K562 (cell line): ENCODE data around the gene BAD. TPM values are rescaled to one million over a fixed set of nuclear protein-coding genes. Genes with fewer than 3 reads are reported as not detected.
A peak's percentile ranks its signal among the peaks of the same experiment; 100 is the strongest.

ENCODE experiments used
- MAZ ChIP-seq, 2 experiments: fragments of 450-650 bp in 1 of 2; sonication (generic) in 1 of 2; formaldehyde crosslinking; IDR thresholded peaks in 1 of 2; conservative IDR thresholded peaks in 1 of 2; 2 replicates each; pipeline versions ENCODE4 v1.4.0 to v1.5.0; 2020; ENCODE audit warnings: mild to moderate bottlenecking in 1 of 2, missing genetic modification reagents in 1 of 2
- MCM3 ChIP-seq: fragments of 450-650 bp; IDR thresholded peaks from 2 replicates; pipeline ENCODE4 v1.6.1; 2016
- MCM5 ChIP-seq: fragments of 450-650 bp; IDR thresholded peaks from 2 replicates; pipeline ENCODE4 v1.6.1; 2016; ENCODE audit warnings: low read depth
- NR1H2 ChIP-seq: sonication (generic); formaldehyde crosslinking; IDR thresholded peaks from 2 replicates; pipeline ENCODE4 v1.4.0; 2020; ENCODE audit warnings: mild to moderate bottlenecking, missing genetic modification reagents
- NUFIP1 ChIP-seq: fragments of 450-650 bp; IDR thresholded peaks from 2 replicates; pipeline ENCODE4 v1.6.1; 2018; ENCODE audit not compliant: partially characterized antibody
- SAFB ChIP-seq: fragments of 200-400 bp; formaldehyde crosslinking; IDR thresholded peaks from 2 replicates; pipeline ENCODE4 v1.6.1; 2017; ENCODE audit warnings: low read depth, low read length, borderline replicate concordance
- SREBF1 ChIP-seq: fragments of 150-350 bp; IDR thresholded peaks from 2 replicates; pipeline ENCODE4 v1.6.1; 2014; ENCODE audit warnings: antibody characterized with exemption, low read depth, low read length, borderline replicate concordance
- TEAD1 ChIP-seq, 2 experiments: fragments of 450-650 bp in 1 of 2; sonication (generic) in 1 of 2; formaldehyde crosslinking; IDR thresholded peaks; 2 replicates each; pipeline versions ENCODE4 v1.4.0 to v1.8.0; 2020 to 2022; ENCODE audit warnings: mild to moderate bottlenecking in 2 of 2, missing genetic modification reagents in 1 of 2
- ZKSCAN3 ChIP-seq: fragments of 250-450 bp; sonication (Bioruptor Pico); IDR thresholded peaks from 2 replicates; pipeline ENCODE4 v1.4.0; 2020
- polyA plus RNA-seq, 8 experiments: library from polyadenylated mRNA; depleted of rRNA in 4 of 8; stranded (reverse) in 5 of 8; unstranded in 3 of 8; fragments of >200 nt; fragmentation: Nextera tagmentation in 2 of 8; fragmentation: Illumina TruSeq in 1 of 8; extraction: Ambion mirVana in 2 of 8; extraction: Trizol in 1 of 8; gene quantifications; 2 replicates each; pipeline versions ENCODE4 v1.2.1 to v1.2.3, GENCODE V29; 2011 to 2014; ENCODE audit warnings: inconsistent platforms in 1 of 8, missing spikeins in 1 of 8
- total RNA-seq, 7 experiments: library from RNA; depleted of rRNA in 6 of 7; stranded (reverse); fragments of >200 nt in 6 of 7; fragmentation: Illumina TruSeq in 2 of 7; extraction: Trizol in 2 of 7; gene quantifications; 2 replicates each; pipeline versions ENCODE4 v1.2.1 to v1.2.3, GENCODE V29; 2011 to 2021; ENCODE audit warnings: low replicate concordance in 1 of 7
- TF ChIP-seq, protein P1 (sequence below): sonication (generic); formaldehyde crosslinking; IDR thresholded peaks from 2 replicates; pipeline ENCODE4 v1.9.0; 2022; ENCODE audit warnings: mild to moderate bottlenecking, missing genetic modification reagents
- TF ChIP-seq, protein P2 (sequence below), 2 experiments: fragments of 200-800 bp in 1 of 2; sonication (Bioruptor generic) in 1 of 2; sonication (generic) in 1 of 2; formaldehyde crosslinking in 1 of 2; IDR thresholded peaks in 1 of 2; conservative IDR thresholded peaks in 1 of 2; 2 replicates each; pipeline versions ENCODE4 v1.5.0 to v1.6.1; 2016 to 2020; ENCODE audit warnings: missing compliant biosample characterization in 1 of 2, missing genetic modification characterization in 1 of 2, missing genetic modification reagents in 1 of 2
- TF ChIP-seq, protein P3 (sequence below), 2 experiments: fragments of 450-650 bp in 1 of 2; IDR thresholded peaks; 2 replicates each; pipeline ENCODE4 v1.6.1; 2011 to 2017; ENCODE audit warnings: low read depth in 2 of 2, antibody characterized with exemption in 1 of 2, borderline replicate concordance in 1 of 2, low read length in 1 of 2, mild to moderate bottlenecking in 1 of 2, mixed read lengths in 1 of 2; ENCODE audit not compliant: control insufficient read depth in 1 of 2

BAD gene
- total and polyA plus RNA-seq, 9 of the 15 experiments (the other 6 are each of a cell fraction or from before 2014, with no cell fraction given): 0.61 to 45.6 (median 11.8) TPM

DNA sequence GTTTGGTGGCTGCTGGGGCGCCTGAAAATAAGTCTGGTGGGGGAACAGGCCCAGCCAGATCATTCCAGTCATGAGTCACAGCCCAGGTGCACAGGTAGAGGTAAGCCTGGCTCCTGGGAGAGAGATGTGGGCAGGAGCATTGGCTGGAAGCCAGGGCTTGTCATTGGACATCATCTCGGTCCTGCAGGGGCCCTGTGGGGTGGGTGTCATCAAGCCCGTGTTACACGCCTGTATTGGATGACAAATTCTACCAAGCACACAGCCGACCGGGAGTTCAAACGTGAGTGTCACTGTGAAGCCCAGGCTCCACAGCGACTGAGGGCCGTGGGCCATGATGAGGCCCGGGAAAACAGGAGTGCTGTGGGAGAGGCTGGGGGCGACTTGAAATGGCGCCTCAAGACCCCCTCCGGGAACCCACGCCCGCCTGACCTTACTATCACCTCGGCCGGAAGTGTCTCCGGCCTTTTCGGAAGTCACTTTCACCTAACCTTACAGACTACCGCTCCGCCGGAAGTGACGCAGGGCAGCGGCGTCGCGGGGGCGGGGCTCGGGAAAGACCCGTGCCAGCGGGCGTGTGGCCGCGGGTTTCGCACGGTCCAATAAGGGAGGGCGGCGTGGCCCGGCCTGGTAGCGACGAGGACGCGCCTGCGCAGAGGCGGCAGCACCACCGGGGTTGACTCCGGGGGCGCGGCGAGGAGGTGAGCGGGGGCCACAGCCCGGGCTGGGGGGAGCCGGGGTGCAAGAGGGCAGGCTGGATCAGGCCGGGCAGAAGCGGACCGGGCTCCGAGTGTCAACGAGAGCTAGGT lies 43.8 kb downstream of the BAD start, which contains the start of gene FKBP2 (continued):
- TF ChIP-seq, protein P1, sequence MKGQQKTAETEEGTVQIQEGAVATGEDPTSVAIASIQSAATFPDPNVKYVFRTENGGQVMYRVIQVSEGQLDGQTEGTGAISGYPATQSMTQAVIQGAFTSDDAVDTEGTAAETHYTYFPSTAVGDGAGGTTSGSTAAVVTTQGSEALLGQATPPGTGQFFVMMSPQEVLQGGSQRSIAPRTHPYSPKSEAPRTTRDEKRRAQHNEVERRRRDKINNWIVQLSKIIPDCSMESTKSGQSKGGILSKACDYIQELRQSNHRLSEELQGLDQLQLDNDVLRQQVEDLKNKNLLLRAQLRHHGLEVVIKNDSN (CRISPR knock-in tag): peak; percentile 67
- TF ChIP-seq MCM5 (no peak), MCM3 (no peak), NR1H2 (peak; percentile 97), TEAD1 (CRISPR knock-in tag; IDR thresholded peaks at IDR 0.05) (no peak; a peak in 1 of 4 replicates), SREBF1 (no peak), SAFB (no peak), MAZ (CRISPR knock-in tag; conservative IDR thresholded peaks at IDR 0.05 in 1 of 2, IDR thresholded peaks at IDR 0.05 in 1 of 2) (peak in 1 of 2 experiments; percentile 11; a peak in 2 of 4 replicates), NUFIP1 (no peak), ZKSCAN3 (CRISPR knock-in tag) (no peak)
- TF ChIP-seq, protein P2, sequence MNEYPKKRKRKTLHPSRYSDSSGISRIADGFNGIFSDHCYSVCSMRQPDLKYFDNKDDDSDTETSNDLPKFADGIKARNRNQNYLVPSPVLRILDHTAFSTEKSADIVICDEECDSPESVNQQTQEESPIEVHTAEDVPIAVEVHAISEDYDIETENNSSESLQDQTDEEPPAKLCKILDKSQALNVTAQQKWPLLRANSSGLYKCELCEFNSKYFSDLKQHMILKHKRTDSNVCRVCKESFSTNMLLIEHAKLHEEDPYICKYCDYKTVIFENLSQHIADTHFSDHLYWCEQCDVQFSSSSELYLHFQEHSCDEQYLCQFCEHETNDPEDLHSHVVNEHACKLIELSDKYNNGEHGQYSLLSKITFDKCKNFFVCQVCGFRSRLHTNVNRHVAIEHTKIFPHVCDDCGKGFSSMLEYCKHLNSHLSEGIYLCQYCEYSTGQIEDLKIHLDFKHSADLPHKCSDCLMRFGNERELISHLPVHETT (CRISPR knock-in tag; conservative IDR thresholded peaks at IDR 0.05 in 1 of 2, IDR thresholded peaks at IDR 0.05 in 1 of 2): peak in 1 of 2 experiments; percentile 97; a peak in 2 of 4 replicates
- TF ChIP-seq, protein P3, sequence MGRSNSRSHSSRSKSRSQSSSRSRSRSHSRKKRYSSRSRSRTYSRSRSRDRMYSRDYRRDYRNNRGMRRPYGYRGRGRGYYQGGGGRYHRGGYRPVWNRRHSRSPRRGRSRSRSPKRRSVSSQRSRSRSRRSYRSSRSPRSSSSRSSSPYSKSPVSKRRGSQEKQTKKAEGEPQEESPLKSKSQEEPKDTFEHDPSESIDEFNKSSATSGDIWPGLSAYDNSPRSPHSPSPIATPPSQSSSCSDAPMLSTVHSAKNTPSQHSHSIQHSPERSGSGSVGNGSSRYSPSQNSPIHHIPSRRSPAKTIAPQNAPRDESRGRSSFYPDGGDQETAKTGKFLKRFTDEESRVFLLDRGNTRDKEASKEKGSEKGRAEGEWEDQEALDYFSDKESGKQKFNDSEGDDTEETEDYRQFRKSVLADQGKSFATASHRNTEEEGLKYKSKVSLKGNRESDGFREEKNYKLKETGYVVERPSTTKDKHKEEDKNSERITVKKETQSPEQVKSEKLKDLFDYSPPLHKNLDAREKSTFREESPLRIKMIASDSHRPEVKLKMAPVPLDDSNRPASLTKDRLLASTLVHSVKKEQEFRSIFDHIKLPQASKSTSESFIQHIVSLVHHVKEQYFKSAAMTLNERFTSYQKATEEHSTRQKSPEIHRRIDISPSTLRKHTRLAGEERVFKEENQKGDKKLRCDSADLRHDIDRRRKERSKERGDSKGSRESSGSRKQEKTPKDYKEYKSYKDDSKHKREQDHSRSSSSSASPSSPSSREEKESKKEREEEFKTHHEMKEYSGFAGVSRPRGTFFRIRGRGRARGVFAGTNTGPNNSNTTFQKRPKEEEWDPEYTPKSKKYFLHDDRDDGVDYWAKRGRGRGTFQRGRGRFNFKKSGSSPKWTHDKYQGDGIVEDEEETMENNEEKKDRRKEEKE (IDR thresholded peaks at IDR 0.05; ENCODE audit: borderline replicate concordance in 1 of 2, control insufficient read depth in 1 of 2, low read depth in 2 of 2, low read length in 1 of 2): no peak; a peak in 1 of 4 replicates
